HepG2 (cell line): ENCODE data around the gene ZFYVE21. TPM values are rescaled to one million over a fixed set of nuclear protein-coding genes. Genes with fewer than 3 reads are reported as not detected.

ENCODE experiments used
- ATAC-seq: fragments of 200-7000 bp; cut with Tn5 transposase; 3 replicates; pipeline ENCODE4 v1.9.1; 2020; ENCODE audit warnings: mild to moderate bottlenecking, moderate library complexity
- BruUV-seq: library from RNA; stranded (reverse); fragments of 400-500 nt; replicated peaks from 2 replicates; lab custom pipeline; 2021; lab: Mats Ljungman, UMichigan
- CTCF ChIA-PET: fragments of 300-600 bp; formaldehyde crosslinking; extraction: SDS; loops from one replicate; lab custom pipeline; 2021; ENCODE audit warnings: low total read pairs, inconsistent platforms, low intra/inter-chr PET ratio; lab: Yijun Ruan, JAX
- POLR2A ChIA-PET: fragments of 350-600 bp; sonication (Branson Sonifier 250); formaldehyde crosslinking; loops from one replicate; lab custom pipeline; 2020; ENCODE audit warnings: antibody characterized with exemption, inconsistent platforms; lab: Yijun Ruan, JAX
- DNase-seq: peaks from one replicate; pipeline ENCODE4 v3.0.0-alpha.2; 2015; ENCODE audit warnings: low spot score
- FAIRE-seq: peaks from 3 replicates; lab custom pipeline; 2011; peaks lifted over from hg19 to GRCh38; lab: Jason Lieb, UNC
- H2AFZ ChIP-seq: one replicate; pipeline ENCODE4 v1.6.1; 2011; ENCODE audit warnings: low read length, inconsistent platforms
- H3K27ac ChIP-seq: fragments of 300-600 bp; 3 replicates; pipeline ENCODE4 v1.8.0; 2011; ENCODE audit warnings: mixed run types, mild to moderate bottlenecking, mixed read lengths, low read length, inconsistent platforms; ENCODE audit not compliant: insufficient read depth; ENCODE audit errors: extremely low read length
- H3K27me3 ChIP-seq, 2 experiments: fragments of 200-600 bp in 1 of 2; 2 replicates in 1 of 2; 3 replicates in 1 of 2; pipeline versions ENCODE4 v1.6.0 to v1.8.0; 2011; ENCODE audit warnings: low read length in 2 of 2, mild to moderate bottlenecking in 2 of 2, moderate library complexity in 2 of 2, inconsistent platforms in 1 of 2; ENCODE audit not compliant: insufficient read depth in 2 of 2, control insufficient read depth in 1 of 2
- H3K36me3 ChIP-seq, 2 experiments: fragments of 200-600 bp in 1 of 2; replicated peaks in 1 of 2; 2 replicates in 1 of 2; 3 replicates in 1 of 2; pipeline versions ENCODE4 v1.5.1 to v1.8.0; 2011; ENCODE audit warnings: low read length in 2 of 2, inconsistent platforms in 1 of 2; ENCODE audit not compliant: insufficient read depth in 2 of 2, control insufficient read depth in 1 of 2
- H3K4me1 ChIP-seq: 2 replicates; pipeline ENCODE4 v1.5.1; 2012; ENCODE audit warnings: low read length, inconsistent platforms; ENCODE audit not compliant: insufficient read depth
- H3K4me2 ChIP-seq: 2 replicates; pipeline ENCODE4 v1.6.0; 2011; ENCODE audit warnings: low read depth, low read length, inconsistent platforms
- H3K4me3 ChIP-seq, 3 experiments: fragments of 200-600 bp in 1 of 3; sonication (generic), shearing (Covaris generic) in 1 of 3; replicated peaks in 1 of 3; 2 replicates each; pipeline ENCODE4 v1.5.1; 2011 to 2016; ENCODE audit warnings: low read length in 3 of 3, inconsistent platforms in 2 of 3, low read depth in 2 of 3, mild to moderate bottlenecking in 2 of 3, control low read depth in 1 of 3, mixed read lengths in 1 of 3; ENCODE audit not compliant: insufficient read depth in 1 of 3
- H3K79me2 ChIP-seq: one replicate; pipeline ENCODE4 v1.6.1; 2011; ENCODE audit warnings: low read length, inconsistent platforms; ENCODE audit not compliant: insufficient read depth
- H3K9ac ChIP-seq: 2 replicates; pipeline ENCODE4 v1.6.0; 2011; ENCODE audit warnings: mild to moderate bottlenecking, low read depth, low read length, inconsistent platforms; ENCODE audit not compliant: insufficient read depth
- H3K9me3 ChIP-seq: 2 replicates; pipeline ENCODE4 v1.5.1; 2012; ENCODE audit warnings: mild to moderate bottlenecking, low read length
- H4K20me1 ChIP-seq: 2 replicates; pipeline ENCODE4 v1.6.0; 2011; ENCODE audit warnings: inconsistent platforms, mild to moderate bottlenecking, low read length, moderate library complexity; ENCODE audit not compliant: insufficient read depth
- AGO2 ChIP-seq: fragments of 200-400 bp; formaldehyde crosslinking; optimal IDR thresholded peaks from 2 replicates; pipeline ENCODE3; 2017; ENCODE audit warnings: mild to moderate bottlenecking, low read depth, low read length, moderate library complexity
- CSRNP2 ChIP-seq: sonication (generic); formaldehyde crosslinking; conservative IDR thresholded peaks from 2 replicates; pipeline ENCODE4 v1.8.0; 2022; ENCODE audit warnings: low read depth, missing genetic modification reagents
- SMAD3 ChIP-seq: sonication (generic); formaldehyde crosslinking; IDR thresholded peaks from 2 replicates; pipeline ENCODE4 v1.4.0; 2020; ENCODE audit warnings: missing genetic modification reagents
- WGBS: methylation state at CpG from one replicate; pipeline ENCODE4 v1.1.6; 2017; ENCODE audit warnings: low lambda C conversion rate; 5-methylcytosine and 5-hydroxymethylcytosine counted together
- in situ Hi-C: cut with HindIII; loops from 2 replicates; pipeline ENCODE4 v1.10.0; 2017; ENCODE audit warnings: low pct_unique_long_range_greater_than_20kb; ENCODE audit not compliant: extremely low pct_ligation_motif_present
- intact Hi-C: fragments of 100-400 bp; cut with micrococcal nuclease; formaldehyde crosslinking; loops from one replicate; pipeline ENCODE4 v1.10.0; 2022; ENCODE audit not compliant: unreplicated experiment
- polyA plus RNA-seq, 8 experiments: library from polyadenylated mRNA; depleted of rRNA in 3 of 8; stranded (reverse) in 7 of 8; unstranded in 1 of 8; fragments of >200 nt; fragmentation: Illumina TruSeq in 4 of 8; extraction: Trizol in 4 of 8; gene quantifications; 2 replicates each; pipeline versions ENCODE4 v1.2.1 to v1.2.3, GENCODE V29; 2011 to 2016; ENCODE audit warnings: low read depth in 4 of 8, missing spikeins in 1 of 8, mixed read lengths in 1 of 8; ENCODE audit not compliant: insufficient read depth in 1 of 8
- total RNA-seq, 5 experiments: library from RNA; depleted of rRNA; stranded (reverse); fragments of >200 nt; fragmentation: Illumina TruSeq; extraction: Trizol; gene quantifications; 2 replicates each; pipeline ENCODE4 v1.2.3, GENCODE V29; 2016; ENCODE audit warnings: low read depth in 1 of 5
- TF ChIP-seq, protein P1 (sequence below): IDR thresholded peaks from 2 replicates; pipeline ENCODE4 v1.6.1; 2016; ENCODE audit warnings: missing genetic modification reagents, missing compliant biosample characterization
- TF ChIP-seq, protein P2 (sequence below): sonication (generic); formaldehyde crosslinking; IDR thresholded peaks from 2 replicates; pipeline ENCODE4 v1.5.1; 2020; ENCODE audit warnings: mild to moderate bottlenecking, missing genetic modification reagents, moderate library complexity

ZFYVE21 gene
- total and polyA plus RNA-seq, 2 of the 13 experiments (the other 11 are each of a cell fraction or from before 2014, with no cell fraction given), result 34.3 to 34.4 TPM

DNA sequence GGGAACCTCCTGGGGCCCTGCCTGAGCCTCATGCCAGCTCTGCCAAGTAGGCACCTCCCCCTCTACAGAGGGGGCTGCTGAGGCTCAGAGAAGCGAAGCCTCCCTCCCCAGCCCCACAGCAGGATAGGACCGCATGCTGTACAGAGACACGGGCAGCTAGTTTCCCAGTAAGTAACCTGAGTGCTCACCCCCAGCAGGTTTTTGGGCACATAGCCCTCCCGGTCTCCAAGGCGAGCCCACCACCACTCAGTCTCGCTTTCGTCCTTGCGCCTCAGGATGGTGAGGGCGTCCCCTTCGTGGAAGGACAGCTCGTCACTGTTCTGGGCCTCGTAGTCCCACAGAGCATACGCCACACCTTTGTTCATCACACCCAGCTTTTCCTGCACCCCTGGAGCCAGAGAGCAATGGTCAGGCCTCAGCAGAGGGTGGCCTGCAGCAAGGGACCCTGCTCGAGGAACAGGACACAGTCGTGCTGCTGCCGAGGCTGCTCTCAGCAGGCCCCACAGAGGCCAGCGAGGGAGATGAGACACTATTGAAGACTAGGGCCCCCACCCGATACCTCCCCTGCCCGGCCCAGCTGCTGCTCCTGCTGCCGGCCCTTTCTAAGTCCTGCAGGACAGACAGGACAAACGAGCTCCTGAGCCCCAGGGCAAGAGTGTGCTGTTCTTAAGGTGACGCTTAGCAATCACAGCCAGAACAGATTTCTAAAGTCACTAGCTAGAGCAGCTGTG is 20.4 kb downstream of the ZFYVE21 start:
- in situ Hi-C loops, result no loop called here
- peak; percentile 35 for TF ChIP-seq AGO2
- TF ChIP-seq, protein P1, sequence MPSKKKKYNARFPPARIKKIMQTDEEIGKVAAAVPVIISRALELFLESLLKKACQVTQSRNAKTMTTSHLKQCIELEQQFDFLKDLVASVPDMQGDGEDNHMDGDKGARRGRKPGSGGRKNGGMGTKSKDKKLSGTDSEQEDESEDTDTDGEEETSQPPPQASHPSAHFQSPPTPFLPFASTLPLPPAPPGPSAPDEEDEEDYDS (CRISPR knock-in tag), result no peak
- no peak for TF ChIP-seq SMAD3 (CRISPR knock-in tag)
- TF ChIP-seq CSRNP2, result no peak
- TF ChIP-seq, protein P2, sequence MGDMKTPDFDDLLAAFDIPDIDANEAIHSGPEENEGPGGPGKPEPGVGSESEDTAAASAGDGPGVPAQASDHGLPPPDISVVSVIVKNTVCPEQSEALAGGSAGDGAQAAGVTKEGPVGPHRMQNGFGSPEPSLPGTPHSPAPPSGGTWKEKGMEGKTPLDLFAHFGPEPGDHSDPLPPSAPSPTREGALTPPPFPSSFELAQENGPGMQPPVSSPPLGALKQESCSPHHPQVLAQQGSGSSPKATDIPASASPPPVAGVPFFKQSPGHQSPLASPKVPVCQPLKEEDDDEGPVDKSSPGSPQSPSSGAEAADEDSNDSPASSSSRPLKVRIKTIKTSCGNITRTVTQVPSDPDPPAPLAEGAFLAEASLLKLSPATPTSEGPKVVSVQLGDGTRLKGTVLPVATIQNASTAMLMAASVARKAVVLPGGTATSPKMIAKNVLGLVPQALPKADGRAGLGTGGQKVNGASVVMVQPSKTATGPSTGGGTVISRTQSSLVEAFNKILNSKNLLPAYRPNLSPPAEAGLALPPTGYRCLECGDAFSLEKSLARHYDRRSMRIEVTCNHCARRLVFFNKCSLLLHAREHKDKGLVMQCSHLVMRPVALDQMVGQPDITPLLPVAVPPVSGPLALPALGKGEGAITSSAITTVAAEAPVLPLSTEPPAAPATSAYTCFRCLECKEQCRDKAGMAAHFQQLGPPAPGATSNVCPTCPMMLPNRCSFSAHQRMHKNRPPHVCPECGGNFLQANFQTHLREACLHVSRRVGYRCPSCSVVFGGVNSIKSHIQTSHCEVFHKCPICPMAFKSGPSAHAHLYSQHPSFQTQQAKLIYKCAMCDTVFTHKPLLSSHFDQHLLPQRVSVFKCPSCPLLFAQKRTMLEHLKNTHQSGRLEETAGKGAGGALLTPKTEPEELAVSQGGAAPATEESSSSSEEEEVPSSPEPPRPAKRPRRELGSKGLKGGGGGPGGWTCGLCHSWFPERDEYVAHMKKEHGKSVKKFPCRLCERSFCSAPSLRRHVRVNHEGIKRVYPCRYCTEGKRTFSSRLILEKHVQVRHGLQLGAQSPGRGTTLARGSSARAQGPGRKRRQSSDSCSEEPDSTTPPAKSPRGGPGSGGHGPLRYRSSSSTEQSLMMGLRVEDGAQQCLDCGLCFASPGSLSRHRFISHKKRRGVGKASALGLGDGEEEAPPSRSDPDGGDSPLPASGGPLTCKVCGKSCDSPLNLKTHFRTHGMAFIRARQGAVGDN, result peak; percentile 13; the same call in 1 of the 2 replicates
- CTCF ChIA-PET, result no interaction called here
- H3K79me2 ChIP-seq, result no peaks in the 10 kb centered on the region
- H3K4me2 ChIP-seq, result no peak overlapping the region
- no peak overlapping the region for H3K4me3 ChIP-seq
- no peak overlapping the region for H2AFZ ChIP-seq
- H3K27me3 ChIP-seq, result no peaks in the 10 kb centered on the region
- peaks cover 11 to 26% of the 10 kb centered on the region in 2 experiments; a peak in 4 of 5 replicates for H3K36me3 ChIP-seq
- 0 out of 2 replicates have a peak, but pooled peaks cover 10% of the 10 kb centered on the region for H3K4me1 ChIP-seq
- DNase-seq (no peak), FAIRE-seq (no peak), ATAC-seq (no peak; the same call in 1 of the 3 replicates)
- no peaks in the 10 kb centered on the region for H4K20me1 ChIP-seq
- H3K27ac ChIP-seq, result no peak overlapping the region
- intact Hi-C loops, result no loop called here
- no peak overlapping the region for H3K9ac ChIP-seq
- H3K9me3 ChIP-seq, result no peaks in the 10 kb centered on the region
- 96% methylated on average over 15 of the region's 22 CpGs for WGBS
- POLR2A ChIA-PET, result no interaction called here
- BruUV-seq, result no TSS peak
